ENCODE data around the gene JMJD1C.
A peak's percentile ranks its signal among the peaks of the same experiment; 100 is the strongest.

Gene JMJD1C

DNA sequence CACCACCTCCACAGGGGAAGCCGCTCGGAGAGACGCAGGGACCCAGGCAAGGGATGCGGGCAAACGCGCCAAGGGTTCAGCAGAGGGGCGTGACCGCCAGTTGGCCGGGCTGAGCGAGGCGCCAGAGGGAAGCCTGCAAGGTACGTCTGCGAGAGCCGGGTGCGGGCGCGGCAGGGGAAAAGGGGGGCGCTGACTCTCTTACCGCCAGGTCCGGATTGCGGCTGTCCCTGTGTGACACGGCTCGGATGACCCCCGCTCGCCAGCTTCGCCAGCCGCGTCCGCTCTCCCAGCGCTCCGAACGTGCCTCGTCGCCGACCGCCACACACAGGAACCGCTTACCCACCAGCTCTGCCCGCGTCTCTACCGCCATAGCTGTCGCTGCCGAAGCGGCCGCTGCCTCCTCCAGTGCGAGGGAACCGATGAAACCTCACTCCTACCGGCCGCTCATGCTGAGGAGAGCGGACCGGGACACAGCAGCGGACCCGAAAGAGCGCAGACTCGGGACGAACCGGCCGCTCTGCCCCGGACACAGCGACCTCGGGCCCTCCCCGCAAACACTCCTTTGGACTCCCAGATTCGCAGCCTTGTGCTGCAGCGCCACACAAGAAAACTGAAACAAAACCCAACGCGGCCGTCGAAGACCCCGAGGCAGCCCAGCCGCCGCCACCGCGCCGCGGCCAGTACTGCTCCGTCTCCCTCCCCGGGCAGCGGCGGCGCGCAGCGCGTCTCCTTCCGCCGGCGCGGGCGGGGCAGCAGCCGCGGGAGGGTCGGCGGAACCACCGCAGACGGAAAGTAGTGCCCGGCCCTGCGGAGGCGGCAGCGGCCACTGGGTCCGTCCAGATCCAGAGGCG is at the start of gene JMJD1C:
TSS of gene JMJD1C (minus strand) at position 685 of the 851 bp plus-strand sequence. CDS start at position 370, 315 bp downstream.
- no peaks in the 10 kb centered on the region for H3K27me3 ChIP-seq (ENCODE audit: insufficient read depth, insufficient read length)
- no peaks in the 10 kb centered on the region for H3K9me3 ChIP-seq (ENCODE audit: insufficient read depth, low read length)
- H3K4me1 ChIP-seq (ENCODE audit: insufficient read depth, insufficient read length), result no peaks in the 10 kb centered on the region
- no peaks in the 10 kb centered on the region for H3K36me3 ChIP-seq (ENCODE audit: insufficient read depth, insufficient read length, low read length)
- DNase-seq (ENCODE audit: low read depth, low spot score), result peak; percentile 65
- H3K4me3 ChIP-seq (ENCODE audit: insufficient read length, low read depth), result peak within 1 kb of the TSS; percentile 87
- peak within 1 kb of the TSS; percentile 91 for H3K9ac ChIP-seq (ENCODE audit: insufficient read length, low read depth)
- TF ChIP-seq SUZ12 (IDR thresholded peaks at IDR 0.05; ENCODE audit: extremely low read depth, insufficient read depth, insufficient read length) (no peak), YY1 (IDR thresholded peaks at IDR 0.05; ENCODE audit: insufficient read depth, insufficient read length) (no peak), ZNF274 (IDR thresholded peaks at IDR 0.05; ENCODE audit: low read depth, low read length) (no peak)

DNA sequence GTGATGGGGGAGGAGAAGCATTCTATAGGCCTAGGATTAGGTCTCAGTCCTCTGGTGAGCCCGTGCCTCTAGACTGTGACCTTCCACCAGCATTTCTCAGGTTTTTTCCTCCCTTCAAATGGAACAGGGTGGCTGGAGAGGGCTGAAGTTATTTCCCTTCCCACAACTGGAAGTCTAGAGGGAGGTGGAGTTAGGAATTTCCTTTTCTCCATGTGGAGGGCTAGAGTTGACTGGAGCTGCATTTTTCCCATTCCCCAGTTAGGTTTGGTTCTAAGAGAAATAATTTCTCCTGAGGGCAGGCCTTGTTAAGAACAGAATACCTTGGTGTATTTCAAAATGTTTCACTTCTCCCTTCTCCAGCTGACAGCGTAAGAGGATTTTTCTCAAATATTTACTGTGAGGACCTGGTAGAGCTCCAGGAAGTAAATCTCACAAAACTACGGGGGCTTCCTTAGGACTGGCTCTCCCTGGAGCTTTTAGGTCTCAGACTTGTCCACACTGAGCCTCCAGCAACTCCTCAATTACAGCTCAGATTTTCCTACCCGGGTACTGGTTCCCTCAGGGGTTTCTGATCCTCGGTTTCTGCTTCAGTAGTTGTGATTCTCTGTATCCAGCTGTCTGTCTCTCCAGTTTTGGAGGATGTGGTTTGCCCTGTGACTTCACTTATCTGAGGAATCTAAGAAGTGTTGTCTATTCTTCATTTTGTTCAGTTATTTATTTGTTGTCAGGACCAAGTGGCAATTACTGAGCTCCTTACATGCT is 49.4 kb upstream of the JMJD1C start:
- DNase-seq (ENCODE audit: low read depth, low spot score), result peak; percentile 46
- no peak for TF ChIP-seq ZNF274 (IDR thresholded peaks at IDR 0.05; ENCODE audit: low read depth, low read length)
- TF ChIP-seq SUZ12 (IDR thresholded peaks at IDR 0.05; ENCODE audit: extremely low read depth, insufficient read depth, insufficient read length), result no peak
- TF ChIP-seq YY1 (IDR thresholded peaks at IDR 0.05; ENCODE audit: insufficient read depth, insufficient read length), result no peak
- no peaks in the 10 kb centered on the region for H3K27me3 ChIP-seq (ENCODE audit: insufficient read depth, insufficient read length)
- no peaks in the 10 kb centered on the region for H3K36me3 ChIP-seq (ENCODE audit: insufficient read depth, insufficient read length, low read length)
- no peak overlapping the region for H3K4me3 ChIP-seq (ENCODE audit: insufficient read length, low read depth)
- peak overlapping the region; percentile 56 for H3K9ac ChIP-seq (ENCODE audit: insufficient read length, low read depth)
- H3K4me1 ChIP-seq (ENCODE audit: insufficient read depth, insufficient read length), result no peaks in the 10 kb centered on the region
- peaks cover 23% of the 10 kb centered on the region for H3K9me3 ChIP-seq (ENCODE audit: insufficient read depth, low read length)

- Histone ChIP-seq H3K9ac (ENCODE audit: insufficient read length, low read depth) (no peak overlapping the region), H3K9me3 (ENCODE audit: insufficient read depth, low read length) (no peaks in the 10 kb centered on the region), H3K4me1 (ENCODE audit: insufficient read depth, insufficient read length) (peaks cover 5% of the 10 kb centered on the region), H3K27me3 (ENCODE audit: insufficient read depth, insufficient read length) (no peaks in the 10 kb centered on the region), H3K36me3 (ENCODE audit: insufficient read depth, insufficient read length, low read length) (no peaks in the 10 kb centered on the region), H3K4me3 (ENCODE audit: insufficient read length, low read depth) (no peak overlapping the region)
- no peak for DNase-seq (ENCODE audit: low read depth, low spot score)
- TF ChIP-seq YY1 (IDR thresholded peaks at IDR 0.05; ENCODE audit: insufficient read depth, insufficient read length), result no peak
- TF ChIP-seq ZNF274 (IDR thresholded peaks at IDR 0.05; ENCODE audit: low read depth, low read length), result no peak
- TF ChIP-seq SUZ12 (IDR thresholded peaks at IDR 0.05; ENCODE audit: extremely low read depth, insufficient read depth, insufficient read length), result no peak
These were observed 40.8 kb upstream of the JMJD1C start for GRCh38 chr10:63506554-63506953.

DNA sequence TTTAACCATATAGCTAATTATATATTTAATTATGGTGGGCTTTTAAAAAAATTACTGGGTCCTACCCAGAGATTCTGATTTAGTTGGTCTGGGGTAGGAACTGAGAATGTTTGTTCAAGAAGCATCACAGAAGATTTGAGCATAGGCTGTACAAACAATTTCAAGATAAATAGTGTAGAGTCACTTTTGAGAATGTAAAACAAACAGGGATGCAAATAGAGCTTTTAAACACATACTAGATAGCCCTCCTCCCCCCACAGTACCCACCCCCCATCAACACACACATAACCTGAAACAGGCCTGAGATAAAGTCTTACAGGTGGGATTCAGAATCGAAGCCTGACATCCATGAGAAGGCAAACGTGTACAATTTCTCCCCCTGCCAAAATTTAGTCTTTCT is 39.8 kb upstream of the JMJD1C start:
- Histone ChIP-seq H3K4me3 (ENCODE audit: insufficient read length, low read depth) (no peak overlapping the region), H3K9me3 (ENCODE audit: insufficient read depth, low read length) (no peaks in the 10 kb centered on the region), H3K27me3 (ENCODE audit: insufficient read depth, insufficient read length) (no peaks in the 10 kb centered on the region), H3K9ac (ENCODE audit: insufficient read length, low read depth) (no peak overlapping the region), H3K4me1 (ENCODE audit: insufficient read depth, insufficient read length) (peaks cover 5% of the 10 kb centered on the region), H3K36me3 (ENCODE audit: insufficient read depth, insufficient read length, low read length) (no peaks in the 10 kb centered on the region)
- TF ChIP-seq SUZ12 (IDR thresholded peaks at IDR 0.05; ENCODE audit: extremely low read depth, insufficient read depth, insufficient read length) (no peak), ZNF274 (IDR thresholded peaks at IDR 0.05; ENCODE audit: low read depth, low read length) (no peak), YY1 (IDR thresholded peaks at IDR 0.05; ENCODE audit: insufficient read depth, insufficient read length) (no peak)
- DNase-seq (ENCODE audit: low read depth, low spot score), result no peak

- H3K9me3 ChIP-seq (ENCODE audit: insufficient read depth, low read length), result no peaks in the 10 kb centered on the region
- TF ChIP-seq ZNF274 (IDR thresholded peaks at IDR 0.05; ENCODE audit: low read depth, low read length), result no peak
- TF ChIP-seq SUZ12 (IDR thresholded peaks at IDR 0.05; ENCODE audit: extremely low read depth, insufficient read depth, insufficient read length), result no peak
- no peak for TF ChIP-seq YY1 (IDR thresholded peaks at IDR 0.05; ENCODE audit: insufficient read depth, insufficient read length)
- H3K27me3 ChIP-seq (ENCODE audit: insufficient read depth, insufficient read length), result no peaks in the 10 kb centered on the region
- no peak for DNase-seq (ENCODE audit: low read depth, low spot score)
- no peak overlapping the region for H3K4me3 ChIP-seq (ENCODE audit: insufficient read length, low read depth)
- no peak overlapping the region for H3K9ac ChIP-seq (ENCODE audit: insufficient read length, low read depth)
- no peaks in the 10 kb centered on the region for H3K36me3 ChIP-seq (ENCODE audit: insufficient read depth, insufficient read length, low read length)
- H3K4me1 ChIP-seq (ENCODE audit: insufficient read depth, insufficient read length), result peaks cover 5% of the 10 kb centered on the region
These were observed 38.5 kb upstream of the JMJD1C start for GRCh38 chr10:63504145-63504881.

GRCh38 chr10:63503395-63503794 is 37.6 kb upstream of the JMJD1C start:
- Histone ChIP-seq H3K9ac (ENCODE audit: insufficient read length, low read depth) (no peak overlapping the region), H3K36me3 (ENCODE audit: insufficient read depth, insufficient read length, low read length) (no peaks in the 10 kb centered on the region), H3K4me3 (ENCODE audit: insufficient read length, low read depth) (no peak overlapping the region), H3K9me3 (ENCODE audit: insufficient read depth, low read length) (no peaks in the 10 kb centered on the region), H3K4me1 (ENCODE audit: insufficient read depth, insufficient read length) (peaks cover 5% of the 10 kb centered on the region), H3K27me3 (ENCODE audit: insufficient read depth, insufficient read length) (no peaks in the 10 kb centered on the region)
- DNase-seq (ENCODE audit: low read depth, low spot score), result no peak
- TF ChIP-seq YY1 (IDR thresholded peaks at IDR 0.05; ENCODE audit: insufficient read depth, insufficient read length), result no peak
- TF ChIP-seq SUZ12 (IDR thresholded peaks at IDR 0.05; ENCODE audit: extremely low read depth, insufficient read depth, insufficient read length), result no peak
- TF ChIP-seq ZNF274 (IDR thresholded peaks at IDR 0.05; ENCODE audit: low read depth, low read length), result no peak

All from NT2/D1 (cell line).